Measurements from ENCODE around the gene LRP8. TPM values are rescaled to one million over a fixed set of nuclear protein-coding genes. Genes with fewer than 3 reads are reported as not detected.

Gene LRP8
- total and polyA plus RNA-seq, 9 of the 15 experiments (the other 6 are each of a cell fraction or from before 2014, with no cell fraction given) = 7.1 to 56.1 (median 31.3) TPM

- TF ChIP-seq ZNF134 (CRISPR knock-in tag; conservative IDR thresholded peaks at IDR 0.05) = no peak
- no peak for TF ChIP-seq JUNB (CRISPR knock-in tag; conservative IDR thresholded peaks at IDR 0.05)
- TF ChIP-seq, protein P1, sequence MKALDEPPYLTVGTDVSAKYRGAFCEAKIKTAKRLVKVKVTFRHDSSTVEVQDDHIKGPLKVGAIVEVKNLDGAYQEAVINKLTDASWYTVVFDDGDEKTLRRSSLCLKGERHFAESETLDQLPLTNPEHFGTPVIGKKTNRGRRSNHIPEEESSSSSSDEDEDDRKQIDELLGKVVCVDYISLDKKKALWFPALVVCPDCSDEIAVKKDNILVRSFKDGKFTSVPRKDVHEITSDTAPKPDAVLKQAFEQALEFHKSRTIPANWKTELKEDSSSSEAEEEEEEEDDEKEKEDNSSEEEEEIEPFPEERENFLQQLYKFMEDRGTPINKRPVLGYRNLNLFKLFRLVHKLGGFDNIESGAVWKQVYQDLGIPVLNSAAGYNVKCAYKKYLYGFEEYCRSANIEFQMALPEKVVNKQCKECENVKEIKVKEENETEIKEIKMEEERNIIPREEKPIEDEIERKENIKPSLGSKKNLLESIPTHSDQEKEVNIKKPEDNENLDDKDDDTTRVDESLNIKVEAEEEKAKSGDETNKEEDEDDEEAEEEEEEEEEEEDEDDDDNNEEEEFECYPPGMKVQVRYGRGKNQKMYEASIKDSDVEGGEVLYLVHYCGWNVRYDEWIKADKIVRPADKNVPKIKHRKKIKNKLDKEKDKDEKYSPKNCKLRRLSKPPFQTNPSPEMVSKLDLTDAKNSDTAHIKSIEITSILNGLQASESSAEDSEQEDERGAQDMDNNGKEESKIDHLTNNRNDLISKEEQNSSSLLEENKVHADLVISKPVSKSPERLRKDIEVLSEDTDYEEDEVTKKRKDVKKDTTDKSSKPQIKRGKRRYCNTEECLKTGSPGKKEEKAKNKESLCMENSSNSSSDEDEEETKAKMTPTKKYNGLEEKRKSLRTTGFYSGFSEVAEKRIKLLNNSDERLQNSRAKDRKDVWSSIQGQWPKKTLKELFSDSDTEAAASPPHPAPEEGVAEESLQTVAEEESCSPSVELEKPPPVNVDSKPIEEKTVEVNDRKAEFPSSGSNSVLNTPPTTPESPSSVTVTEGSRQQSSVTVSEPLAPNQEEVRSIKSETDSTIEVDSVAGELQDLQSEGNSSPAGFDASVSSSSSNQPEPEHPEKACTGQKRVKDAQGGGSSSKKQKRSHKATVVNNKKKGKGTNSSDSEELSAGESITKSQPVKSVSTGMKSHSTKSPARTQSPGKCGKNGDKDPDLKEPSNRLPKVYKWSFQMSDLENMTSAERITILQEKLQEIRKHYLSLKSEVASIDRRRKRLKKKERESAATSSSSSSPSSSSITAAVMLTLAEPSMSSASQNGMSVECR (CRISPR knock-in tag; IDR thresholded peaks at IDR 0.05) = peak; percentile 93
- peak; percentile 57 for TF ChIP-seq ELF1 (tag; IDR thresholded peaks at IDR 0.05)
- TF ChIP-seq TAF1 (IDR thresholded peaks at IDR 0.05; ENCODE audit: control insufficient read depth, extremely low read depth, insufficient read depth, low read length, severe bottlenecking) = peak; percentile 88
Observed at GRCh38 chr1:53220171-53220961, 107.5 kb downstream of the LRP8 start, which contains the start of gene CZIB (continued).

Data from K562 (cell line).